Renal pelvis (tissue), 4 donors: Measurements from ENCODE around the gene NUBPL. TPM values are rescaled to one million over a fixed set of nuclear protein-coding genes. Genes with fewer than 3 reads are reported as not detected.
"Not testable (repeated sequence)": the region's sequence is repeated elsewhere in the genome, so short reads cannot be mapped to it uniquely, and the experiment has no call there.

Source experiments
- DNase-seq: peaks from one replicate; pipeline ENCODE4 v3.0.0-alpha.2; 2013
- polyA plus RNA-seq, 3 donors: library from polyadenylated mRNA; unstranded; fragments of 120-200 nt; gene quantifications; one replicate each; pipeline ENCODE4 v1.2.1, GENCODE V29; 2013; ENCODE audit not compliant: insufficient read length in 3 of 3

Gene NUBPL
- polyA plus RNA-seq, 3 donors = 12.7 to 17.9 (median 15.1) TPM

GRCh38 chr14:31868096-31868495, 306.9 kb downstream of the NUBPL start:
- not testable (repeated sequence) for DNase-seq

- no peak for DNase-seq
These were observed 315.5 kb downstream of the NUBPL start for GRCh38 chr14:31876741-31877140.

- DNase-seq = no peak
These were observed 316.1 kb downstream of the NUBPL start for GRCh38 chr14:31877255-31877798.

- DNase-seq = no peak
These were observed 318.6 kb downstream of the NUBPL start for GRCh38 chr14:31879661-31880348.

- no peak for DNase-seq
These were observed 319.7 kb downstream of the NUBPL start for GRCh38 chr14:31880935-31881334.

- DNase-seq = no peak
These were observed 320.5 kb downstream of the NUBPL start for GRCh38 chr14:31881531-31882310.

- DNase-seq = no peak
These were observed 323.0 kb downstream of the NUBPL start for GRCh38 chr14:31884238-31884637.

GRCh38 chr14:31884776-31885379, 323.7 kb downstream of the NUBPL start:
- DNase-seq = no peak

- DNase-seq = no peak
These were observed 325.1 kb downstream of the NUBPL start for GRCh38 chr14:31886156-31886835.

- no peak for DNase-seq
These were observed 326.9 kb downstream of the NUBPL start for GRCh38 chr14:31887929-31888580.

- DNase-seq = no peak
These were observed 328.1 kb downstream of the NUBPL start for GRCh38 chr14:31889297-31889696.

GRCh38 chr14:31890202-31890601, 329.0 kb downstream of the NUBPL start:
- not testable (repeated sequence) for DNase-seq

- DNase-seq = no peak
These were observed 332.1 kb downstream of the NUBPL start for GRCh38 chr14:31893221-31893757.

GRCh38 chr14:31894351-31894750, 333.1 kb downstream of the NUBPL start:
- DNase-seq = no peak

GRCh38 chr14:31895206-31895605, 334.0 kb downstream of the NUBPL start:
- peak; percentile 39 for DNase-seq

- no peak for DNase-seq
These were observed 334.4 kb downstream of the NUBPL start for GRCh38 chr14:31895646-31896045.

GRCh38 chr14:31897581-31898186, 336.5 kb downstream of the NUBPL start:
- no peak for DNase-seq

GRCh38 chr14:31898838-31899528, 337.8 kb downstream of the NUBPL start:
- no peak for DNase-seq

GRCh38 chr14:31902002-31902401, 340.8 kb downstream of the NUBPL start:
- no peak for DNase-seq
